Lower leg skin (tissue), 3 donors: ENCODE data around the gene ARHGAP5.

Experiments used
- POLR2A ChIP-seq, 2 donors: fragments of 450-650 bp; IDR thresholded peaks; one replicate each; pipeline ENCODE4 v1.6.1; 2016 to 2017; ENCODE audit warnings: antibody characterized with exemption in 2 of 2, mild to moderate bottlenecking in 1 of 2, moderate library complexity in 1 of 2
- TF ChIP-seq, protein P1 (sequence below), 3 donors: fragments of 450-650 bp; IDR thresholded peaks; one replicate each; pipeline ENCODE4 v1.5.1; 2016; ENCODE audit warnings: antibody characterized with exemption in 3 of 3, mild to moderate bottlenecking in 3 of 3, moderate library complexity in 2 of 3

DNA sequence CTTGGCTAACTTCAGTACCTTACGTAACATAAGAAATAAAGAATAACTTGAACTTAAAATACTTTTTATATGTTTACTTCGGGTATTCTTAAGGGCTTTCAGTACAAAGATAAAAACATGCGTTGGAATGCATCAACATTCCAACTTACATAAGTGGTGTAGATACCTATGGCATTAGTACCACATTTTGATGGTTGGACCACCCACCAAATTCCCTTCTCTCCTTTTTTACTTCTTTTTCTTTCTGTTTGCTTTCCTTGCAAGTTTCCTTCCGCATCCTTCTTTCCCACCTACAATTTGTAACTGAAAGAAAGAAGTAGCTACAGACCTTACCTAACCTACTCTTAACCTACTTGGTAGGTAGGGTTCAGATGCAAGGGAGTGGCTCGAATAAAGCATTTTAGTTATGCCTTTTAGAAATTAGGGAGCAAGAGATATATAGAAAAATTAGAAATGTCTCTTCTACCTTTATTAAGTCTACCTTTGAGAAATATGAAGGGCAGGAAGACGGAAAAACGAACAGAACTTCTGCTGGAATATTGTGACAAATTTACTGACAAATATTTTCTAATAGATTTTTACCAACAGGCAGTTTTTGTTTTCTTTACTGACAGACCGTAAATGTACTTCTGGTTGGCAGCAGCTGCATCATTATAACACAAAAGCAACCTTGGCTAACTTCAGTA is 2.1 kb upstream of the ARHGAP5 start:
- TF ChIP-seq, protein P1, sequence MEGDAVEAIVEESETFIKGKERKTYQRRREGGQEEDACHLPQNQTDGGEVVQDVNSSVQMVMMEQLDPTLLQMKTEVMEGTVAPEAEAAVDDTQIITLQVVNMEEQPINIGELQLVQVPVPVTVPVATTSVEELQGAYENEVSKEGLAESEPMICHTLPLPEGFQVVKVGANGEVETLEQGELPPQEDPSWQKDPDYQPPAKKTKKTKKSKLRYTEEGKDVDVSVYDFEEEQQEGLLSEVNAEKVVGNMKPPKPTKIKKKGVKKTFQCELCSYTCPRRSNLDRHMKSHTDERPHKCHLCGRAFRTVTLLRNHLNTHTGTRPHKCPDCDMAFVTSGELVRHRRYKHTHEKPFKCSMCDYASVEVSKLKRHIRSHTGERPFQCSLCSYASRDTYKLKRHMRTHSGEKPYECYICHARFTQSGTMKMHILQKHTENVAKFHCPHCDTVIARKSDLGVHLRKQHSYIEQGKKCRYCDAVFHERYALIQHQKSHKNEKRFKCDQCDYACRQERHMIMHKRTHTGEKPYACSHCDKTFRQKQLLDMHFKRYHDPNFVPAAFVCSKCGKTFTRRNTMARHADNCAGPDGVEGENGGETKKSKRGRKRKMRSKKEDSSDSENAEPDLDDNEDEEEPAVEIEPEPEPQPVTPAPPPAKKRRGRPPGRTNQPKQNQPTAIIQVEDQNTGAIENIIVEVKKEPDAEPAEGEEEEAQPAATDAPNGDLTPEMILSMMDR (IDR thresholded peaks at IDR 0.05): no peak
- no peak for TF ChIP-seq POLR2A (IDR thresholded peaks at IDR 0.05)
